Neural cell (in vitro differentiated cells): ENCODE data around the gene SH3BP5.

Experiments
- CTCF ChIP-seq: fragments of 450-650 bp; IDR thresholded peaks from 2 replicates; pipeline ENCODE4 v1.5.1; 2014; ENCODE audit warnings: antibody characterized with exemption, mild to moderate bottlenecking, moderate library complexity; ENCODE audit not compliant: poor library complexity, severe bottlenecking
- EP300 ChIP-seq: fragments of 450-650 bp; conservative IDR thresholded peaks from 2 replicates; pipeline ENCODE4 v1.6.1; 2014; ENCODE audit warnings: antibody characterized with exemption, mild to moderate bottlenecking, moderate library complexity; ENCODE audit not compliant: poor library complexity, severe bottlenecking
- EZH2 ChIP-seq: fragments of 200-600, 300-800 bp; shearing (Covaris generic), sonication (generic); IDR thresholded peaks from 2 replicates; pipeline ENCODE4 v1.6.1; 2014; ENCODE audit warnings: antibody characterized with exemption, low read length, borderline replicate concordance, mild to moderate bottlenecking; ENCODE audit not compliant: insufficient read depth, poor library complexity, severe bottlenecking
- REST ChIP-seq: IDR thresholded peaks from 2 replicates; pipeline ENCODE4 v1.6.1; 2012; ENCODE audit warnings: borderline replicate concordance
- SMC3 ChIP-seq: fragments of 450-650 bp; conservative IDR thresholded peaks from 2 replicates; pipeline ENCODE4 v1.6.1; 2014; ENCODE audit warnings: antibody characterized with exemption, mild to moderate bottlenecking, moderate library complexity; ENCODE audit not compliant: poor library complexity

GRCh38 chr3:15332405-15333098 lies at the start of gene SH3BP5:
- TF ChIP-seq REST (no peak), CTCF (peak; percentile 85), EP300 (peak; percentile 25), EZH2 (no peak), SMC3 (peak; percentile 65)
